ENCODE results near the gene SSX2IP.
"Not testable (repeated sequence)": the region's sequence is repeated elsewhere in the genome, so short reads cannot be mapped to it uniquely, and the experiment has no call there.

Gene SSX2IP

GRCh38 chr1:84613887-84614286, 76.4 kb downstream of the SSX2IP start:
- DNase-seq, result no peak

- DNase-seq, result no peak
Measured at GRCh38 chr1:84613026-84613425, 77.2 kb downstream of the SSX2IP start.

- DNase-seq, result no peak
Measured at GRCh38 chr1:84611796-84612195, 78.5 kb downstream of the SSX2IP start.

GRCh38 chr1:84611091-84611490, 79.2 kb downstream of the SSX2IP start:
- DNase-seq, result no peak

- no peak for DNase-seq
Measured at GRCh38 chr1:84606977-84607376, 83.3 kb downstream of the SSX2IP start.

- DNase-seq, result no peak
Measured at GRCh38 chr1:84605157-84605556, 85.1 kb downstream of the SSX2IP start.

- DNase-seq, result peak in 1 of 2 experiments; percentile 22
Measured at GRCh38 chr1:84603941-84604830, 86.1 kb downstream of the SSX2IP start.

GRCh38 chr1:84603223-84603622, 87.0 kb downstream of the SSX2IP start:
- DNase-seq, result no peak

- DNase-seq, result no peak
Measured at GRCh38 chr1:84600796-84601195, 89.5 kb downstream of the SSX2IP start.

- peak in 1 of 2 experiments; percentile 32 for DNase-seq
Measured at GRCh38 chr1:84598846-84599741, 91.2 kb downstream of the SSX2IP start.

- DNase-seq, result no peak
Measured at GRCh38 chr1:84598418-84598817, 91.8 kb downstream of the SSX2IP start.

- no peak for DNase-seq
Measured at GRCh38 chr1:84597011-84597410, 93.2 kb downstream of the SSX2IP start.

- DNase-seq, result not testable (repeated sequence)
Measured at GRCh38 chr1:84594959-84595358, 95.3 kb downstream of the SSX2IP start.
